HEK293 (cell line): ENCODE results near the gene SPATA31E1.

Experiments
- CTCF ChIP-seq: fragments of 450-650 bp; formaldehyde crosslinking; IDR thresholded peaks from 2 replicates; pipeline ENCODE4 v1.5.1; 2016; ENCODE audit warnings: missing biosample characterization, missing genetic modification characterization
- IKZF3 ChIP-seq: fragments of 450-650 bp; IDR thresholded peaks from 2 replicates; pipeline ENCODE4 v1.5.0; 2018; ENCODE audit warnings: missing biosample characterization, mild to moderate bottlenecking, missing genetic modification characterization, moderate library complexity
- ZNF138 ChIP-seq: fragments of 450-650 bp; formaldehyde crosslinking; IDR thresholded peaks from 2 replicates; pipeline ENCODE4 v1.5.1; 2016; ENCODE audit warnings: missing biosample characterization, missing genetic modification characterization, borderline replicate concordance

GRCh38 chr9:87886210-87886932 is 3.7 kb downstream of the SPATA31E1 start:
- TF ChIP-seq CTCF (tag by site-specific recombination), result no peak
- no peak for TF ChIP-seq IKZF3
- no peak for TF ChIP-seq ZNF138
